Measurements from ENCODE around the gene ATF7IP2.

- TF ChIP-seq CTCF (conservative IDR thresholded peaks at IDR 0.05) (no peak), EZH2 (IDR thresholded peaks at IDR 0.05; ENCODE audit: low read depth) (no peak)
Measured at GRCh38 chr16:10385725-10386516, at the start of gene ATF7IP2.

Measured in PC-9 (cell line).